AG10803 (cell line): Measurements from ENCODE around the gene RAVER1.

Experiments
- DNase-seq: peaks from one replicate; pipeline ENCODE4 v3.0.0; 2010; ENCODE audit warnings: low read depth
- H3K4me3 ChIP-seq: 2 replicates; pipeline ENCODE4 v1.5.1; 2011; ENCODE audit warnings: mild to moderate bottlenecking, low read length, control low read depth
- TF ChIP-seq, protein P1 (sequence below): conservative IDR thresholded peaks from 2 replicates; pipeline ENCODE4 v1.5.1; 2011; ENCODE audit warnings: mild to moderate bottlenecking, low read length, control low read depth, inconsistent platforms

RAVER1 gene

GRCh38 chr19:10332158-10332964 is 968 bp downstream of the RAVER1 start:
- TF ChIP-seq, protein P1, sequence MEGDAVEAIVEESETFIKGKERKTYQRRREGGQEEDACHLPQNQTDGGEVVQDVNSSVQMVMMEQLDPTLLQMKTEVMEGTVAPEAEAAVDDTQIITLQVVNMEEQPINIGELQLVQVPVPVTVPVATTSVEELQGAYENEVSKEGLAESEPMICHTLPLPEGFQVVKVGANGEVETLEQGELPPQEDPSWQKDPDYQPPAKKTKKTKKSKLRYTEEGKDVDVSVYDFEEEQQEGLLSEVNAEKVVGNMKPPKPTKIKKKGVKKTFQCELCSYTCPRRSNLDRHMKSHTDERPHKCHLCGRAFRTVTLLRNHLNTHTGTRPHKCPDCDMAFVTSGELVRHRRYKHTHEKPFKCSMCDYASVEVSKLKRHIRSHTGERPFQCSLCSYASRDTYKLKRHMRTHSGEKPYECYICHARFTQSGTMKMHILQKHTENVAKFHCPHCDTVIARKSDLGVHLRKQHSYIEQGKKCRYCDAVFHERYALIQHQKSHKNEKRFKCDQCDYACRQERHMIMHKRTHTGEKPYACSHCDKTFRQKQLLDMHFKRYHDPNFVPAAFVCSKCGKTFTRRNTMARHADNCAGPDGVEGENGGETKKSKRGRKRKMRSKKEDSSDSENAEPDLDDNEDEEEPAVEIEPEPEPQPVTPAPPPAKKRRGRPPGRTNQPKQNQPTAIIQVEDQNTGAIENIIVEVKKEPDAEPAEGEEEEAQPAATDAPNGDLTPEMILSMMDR, result no peak; the same call in 1 of the 2 replicates
- H3K4me3 ChIP-seq, result peak overlapping the region; percentile 86
- no peak for DNase-seq

DNA sequence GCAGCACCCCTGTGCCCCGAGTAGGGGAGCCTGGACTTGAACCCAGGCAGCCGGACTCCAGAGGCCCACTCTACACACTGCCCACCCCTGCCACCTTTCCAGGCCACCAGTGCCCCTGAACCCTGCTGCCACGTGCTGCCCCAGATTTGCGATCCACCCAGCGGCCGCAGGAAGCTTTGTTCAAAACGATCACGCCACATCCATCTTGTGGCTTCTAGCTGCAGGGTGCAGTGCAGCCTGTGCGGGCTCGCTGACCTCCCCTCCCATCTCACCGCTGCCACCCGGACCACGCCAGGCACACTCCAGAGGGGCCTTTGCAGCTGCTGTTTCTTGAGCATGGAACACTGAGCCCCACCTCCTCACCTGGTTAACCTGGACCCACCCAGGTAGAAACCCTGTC is 3.8 kb downstream of the RAVER1 start:
- TF ChIP-seq, protein P1, result no peak
- no peak for DNase-seq
- no peak overlapping the region for H3K4me3 ChIP-seq

DNA sequence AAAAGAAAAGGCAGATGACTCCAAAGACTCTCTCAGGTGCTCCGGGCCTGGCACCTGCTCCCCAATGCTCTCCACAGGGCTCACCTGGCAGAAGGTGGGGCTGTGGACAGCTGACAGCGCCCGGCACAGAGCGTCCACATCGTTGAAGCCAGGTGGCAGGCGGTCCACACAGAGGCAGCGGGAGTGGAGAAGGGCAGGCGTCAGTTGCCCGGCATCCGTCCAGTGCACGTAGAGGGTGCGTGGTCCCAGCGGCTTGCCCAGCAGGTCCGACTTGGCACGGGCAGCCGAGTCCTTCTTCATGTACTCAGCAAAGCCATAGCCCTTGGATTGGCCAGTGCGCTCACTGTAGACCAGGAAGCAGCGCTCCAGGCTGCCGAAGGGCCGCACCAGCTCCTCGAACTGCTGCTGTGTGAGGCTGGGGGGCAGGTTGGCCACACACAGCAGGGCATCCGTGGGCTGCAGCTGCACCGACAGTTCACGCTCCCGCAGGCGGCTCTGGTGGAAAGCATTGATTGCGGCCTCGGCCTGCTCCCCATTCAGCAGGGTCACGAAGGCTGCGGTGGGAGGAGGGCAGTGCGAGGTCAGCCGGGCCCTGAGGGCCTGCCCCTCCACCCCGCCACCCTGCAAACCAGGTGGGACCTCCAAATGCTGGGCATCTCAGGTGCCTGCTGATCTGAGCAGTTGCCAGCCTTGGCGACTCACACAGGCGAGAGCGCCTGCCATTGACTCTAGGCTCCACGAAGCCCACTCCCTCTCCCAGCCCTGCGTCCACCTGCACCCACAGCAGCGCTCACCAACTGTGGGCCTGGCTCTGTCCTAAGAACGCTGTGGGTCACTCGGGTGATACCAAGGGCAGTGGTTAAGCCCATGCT is 4.5 kb downstream of the RAVER1 start:
- DNase-seq, result no peak
- TF ChIP-seq, protein P1, result no peak
- H3K4me3 ChIP-seq, result no peak overlapping the region

DNA sequence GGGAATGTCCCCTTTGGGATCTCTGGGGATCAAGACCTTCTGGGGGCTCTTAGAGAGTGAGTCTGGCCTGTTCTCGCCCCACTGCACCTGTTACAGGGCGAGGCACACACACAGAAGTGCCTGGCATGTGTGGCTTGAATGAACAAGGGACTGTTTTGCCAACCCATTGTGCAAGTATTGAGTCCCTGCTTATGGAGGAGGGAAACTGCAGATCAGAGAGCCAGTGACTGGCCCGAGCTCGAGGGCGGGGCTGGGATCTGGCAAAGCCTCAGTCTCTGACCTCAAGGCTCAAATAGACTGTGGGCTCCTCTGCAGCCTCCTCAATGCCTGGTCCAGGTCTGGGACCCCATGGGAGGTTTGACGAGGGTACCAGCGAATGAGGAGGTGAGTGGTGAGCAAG is 5.5 kb downstream of the RAVER1 start:
- TF ChIP-seq, protein P1, result no peak
- DNase-seq, result no peak
- no peak overlapping the region for H3K4me3 ChIP-seq

DNA sequence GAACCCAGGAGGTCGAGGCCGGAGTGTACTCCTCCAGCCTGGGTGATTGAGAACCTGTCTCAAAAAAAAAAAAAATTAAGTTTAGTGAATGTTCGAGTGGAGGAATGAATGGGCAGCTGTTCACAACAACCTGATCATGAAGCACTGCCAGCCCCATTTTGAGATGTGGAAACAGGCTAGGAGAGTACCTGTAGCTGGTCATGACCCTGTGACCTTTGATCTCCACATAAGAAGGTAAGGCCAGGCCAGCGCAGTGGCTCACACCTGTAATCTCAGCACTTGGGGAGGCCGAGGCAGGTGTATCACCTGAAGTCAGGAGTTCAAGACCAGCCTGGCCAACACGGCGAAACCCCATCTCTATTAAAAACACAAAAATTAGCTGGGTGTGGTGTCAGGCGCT is 7.6 kb downstream of the RAVER1 start:
- TF ChIP-seq, protein P1, result no peak
- H3K4me3 ChIP-seq, result no peak overlapping the region
- DNase-seq, result no peak

GRCh38 chr19:10321874-10322835 is 11.2 kb downstream of the RAVER1 start:
- H3K4me3 ChIP-seq, result no peak overlapping the region
- TF ChIP-seq, protein P1, result no peak
- DNase-seq, result no peak
